K562 (cell line): ENCODE measurements around the gene WBP1. TPM values are rescaled to one million over a fixed set of nuclear protein-coding genes. Genes with fewer than 3 reads are reported as not detected.

Experiments used
- ARID1B ChIP-seq: fragments of 450-650 bp; IDR thresholded peaks from 2 replicates; pipeline ENCODE4 v1.6.1; 2016; ENCODE audit warnings: antibody characterized with exemption, mild to moderate bottlenecking, inconsistent platforms
- ATF1 ChIP-seq, 2 experiments: fragments of 450-650 bp in 1 of 2; IDR thresholded peaks; 2 replicates each; pipeline ENCODE4 v1.6.1; 2016; ENCODE audit warnings: missing compliant biosample characterization in 1 of 2, missing genetic modification characterization in 1 of 2
- CREBBP ChIP-seq: IDR thresholded peaks from one replicate; pipeline ENCODE4 v1.6.1; 2012; ENCODE audit warnings: low read depth, mild to moderate bottlenecking, control low read depth, inconsistent platforms, low read length
- EP400 ChIP-seq: fragments of 450-650 bp; IDR thresholded peaks from 2 replicates; pipeline ENCODE4 v1.6.1; 2017; ENCODE audit warnings: antibody characterized with exemption, mild to moderate bottlenecking, moderate library complexity
- PHF20 ChIP-seq: fragments of 450-650 bp; IDR thresholded peaks from 2 replicates; pipeline ENCODE4 v1.6.1; 2018; ENCODE audit not compliant: partially characterized antibody
- POLR3A ChIP-seq: IDR thresholded peaks from 2 replicates; pipeline ENCODE4 v1.6.1; 2011; ENCODE audit warnings: borderline replicate concordance, mild to moderate bottlenecking, moderate library complexity; ENCODE audit not compliant: insufficient read length, insufficient read depth; ENCODE audit errors: extremely low read depth
- SRSF3 ChIP-seq: fragments of 200-400 bp; formaldehyde crosslinking; IDR thresholded peaks from 2 replicates; pipeline ENCODE4 v1.6.1; 2016; ENCODE audit warnings: mild to moderate bottlenecking, low read length, moderate library complexity; ENCODE audit not compliant: insufficient read depth
- ZBTB8A ChIP-seq: fragments of 450-650 bp; IDR thresholded peaks from 2 replicates; pipeline ENCODE4 v1.6.1; 2018; ENCODE audit warnings: mild to moderate bottlenecking, moderate library complexity; ENCODE audit not compliant: partially characterized antibody
- ZFX ChIP-seq: sonication (generic); formaldehyde crosslinking; IDR thresholded peaks from 2 replicates; pipeline ENCODE4 v1.8.0; 2022; ENCODE audit warnings: mild to moderate bottlenecking, missing genetic modification reagents, moderate library complexity
- ZNF212 ChIP-seq: fragments of 450-650 bp; formaldehyde crosslinking; IDR thresholded peaks from 2 replicates; pipeline ENCODE4 v1.4.0; 2020; ENCODE audit warnings: mild to moderate bottlenecking
- polyA plus RNA-seq, 8 experiments: library from polyadenylated mRNA; depleted of rRNA in 4 of 8; stranded (reverse) in 5 of 8; unstranded in 3 of 8; fragments of >200 nt; fragmentation: Nextera tagmentation in 2 of 8; fragmentation: Illumina TruSeq in 1 of 8; extraction: Ambion mirVana in 2 of 8; extraction: Trizol in 1 of 8; gene quantifications; 2 replicates each; pipeline versions ENCODE4 v1.2.1 to v1.2.3, GENCODE V29; 2011 to 2014; ENCODE audit warnings: inconsistent platforms in 1 of 8, missing spikeins in 1 of 8
- total RNA-seq, 7 experiments: library from RNA; depleted of rRNA in 6 of 7; stranded (reverse); fragments of >200 nt in 6 of 7; fragmentation: Illumina TruSeq in 2 of 7; extraction: Trizol in 2 of 7; gene quantifications; 2 replicates each; pipeline versions ENCODE4 v1.2.1 to v1.2.3, GENCODE V29; 2011 to 2021; ENCODE audit warnings: low replicate concordance in 1 of 7
- TF ChIP-seq, protein P1 (sequence below): fragments of 250-450 bp; sonication (Bioruptor Pico); IDR thresholded peaks from 2 replicates; pipeline ENCODE4 v1.4.0; 2020
- TF ChIP-seq, protein P2 (sequence below): fragments of 450-650 bp; conservative IDR thresholded peaks from 2 replicates; pipeline ENCODE4 v1.6.1; 2016; ENCODE audit warnings: missing genetic modification characterization, low read depth, mild to moderate bottlenecking, control low read depth, missing compliant biosample characterization
- TF ChIP-seq, protein P3 (sequence below): fragments of 450-650 bp; IDR thresholded peaks from 2 replicates; pipeline ENCODE4 v1.6.1; 2017; ENCODE audit warnings: mild to moderate bottlenecking, moderate library complexity
- TF ChIP-seq, protein P4 (sequence below): fragments of 250-450 bp; sonication (Bioruptor Pico); IDR thresholded peaks from 2 replicates; pipeline ENCODE4 v1.4.0; 2020; ENCODE audit warnings: mild to moderate bottlenecking, moderate library complexity

WBP1 gene
- total and polyA plus RNA-seq, 9 of the 15 experiments (the other 6 are each of a cell fraction or from before 2014, with no cell fraction given): 1.9 to 27.7 (median 14.2) TPM

DNA sequence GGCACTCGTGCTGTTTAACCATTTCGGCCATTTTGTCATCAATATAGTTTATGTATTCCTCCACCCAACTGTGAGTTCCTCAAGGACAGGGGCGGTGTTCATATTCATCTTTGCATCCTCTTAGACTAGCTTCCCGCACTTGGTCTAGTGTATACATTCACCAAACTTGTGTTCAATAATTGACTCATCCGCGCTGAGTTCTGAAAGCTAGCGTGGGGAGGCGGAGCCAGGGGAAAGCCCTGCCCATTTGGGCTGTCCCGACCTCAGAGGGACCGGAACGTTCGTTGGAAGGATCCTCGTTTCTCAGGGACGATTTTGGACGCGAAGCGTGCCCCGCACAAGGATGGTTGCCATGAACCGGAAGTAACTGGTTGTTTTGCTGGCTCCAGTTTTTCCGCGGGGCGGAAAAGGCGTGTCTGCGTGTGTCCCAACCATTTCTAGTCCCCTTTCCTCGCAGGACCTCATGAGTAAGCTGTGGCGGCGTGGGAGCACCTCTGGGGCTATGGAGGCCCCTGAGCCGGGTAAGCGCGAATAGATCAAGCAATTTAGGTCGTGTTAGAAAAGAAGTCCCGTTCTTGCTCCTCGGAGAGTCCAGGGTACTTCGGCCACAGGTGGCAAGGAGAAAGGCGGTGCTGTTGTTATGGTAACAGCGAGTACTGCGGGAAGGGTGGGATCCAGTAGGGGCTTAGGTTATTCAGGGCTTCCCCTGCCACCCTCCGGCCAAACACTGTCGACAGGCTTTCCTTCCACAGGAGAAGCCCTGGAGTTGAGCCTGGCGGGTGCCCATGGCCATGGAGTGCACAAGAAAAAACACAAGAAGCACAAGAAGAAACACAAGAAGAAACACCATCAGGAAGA is 3.4 kb upstream of the WBP1 start, which contains the start of gene INO80B (continued):
- TF ChIP-seq, protein P1, sequence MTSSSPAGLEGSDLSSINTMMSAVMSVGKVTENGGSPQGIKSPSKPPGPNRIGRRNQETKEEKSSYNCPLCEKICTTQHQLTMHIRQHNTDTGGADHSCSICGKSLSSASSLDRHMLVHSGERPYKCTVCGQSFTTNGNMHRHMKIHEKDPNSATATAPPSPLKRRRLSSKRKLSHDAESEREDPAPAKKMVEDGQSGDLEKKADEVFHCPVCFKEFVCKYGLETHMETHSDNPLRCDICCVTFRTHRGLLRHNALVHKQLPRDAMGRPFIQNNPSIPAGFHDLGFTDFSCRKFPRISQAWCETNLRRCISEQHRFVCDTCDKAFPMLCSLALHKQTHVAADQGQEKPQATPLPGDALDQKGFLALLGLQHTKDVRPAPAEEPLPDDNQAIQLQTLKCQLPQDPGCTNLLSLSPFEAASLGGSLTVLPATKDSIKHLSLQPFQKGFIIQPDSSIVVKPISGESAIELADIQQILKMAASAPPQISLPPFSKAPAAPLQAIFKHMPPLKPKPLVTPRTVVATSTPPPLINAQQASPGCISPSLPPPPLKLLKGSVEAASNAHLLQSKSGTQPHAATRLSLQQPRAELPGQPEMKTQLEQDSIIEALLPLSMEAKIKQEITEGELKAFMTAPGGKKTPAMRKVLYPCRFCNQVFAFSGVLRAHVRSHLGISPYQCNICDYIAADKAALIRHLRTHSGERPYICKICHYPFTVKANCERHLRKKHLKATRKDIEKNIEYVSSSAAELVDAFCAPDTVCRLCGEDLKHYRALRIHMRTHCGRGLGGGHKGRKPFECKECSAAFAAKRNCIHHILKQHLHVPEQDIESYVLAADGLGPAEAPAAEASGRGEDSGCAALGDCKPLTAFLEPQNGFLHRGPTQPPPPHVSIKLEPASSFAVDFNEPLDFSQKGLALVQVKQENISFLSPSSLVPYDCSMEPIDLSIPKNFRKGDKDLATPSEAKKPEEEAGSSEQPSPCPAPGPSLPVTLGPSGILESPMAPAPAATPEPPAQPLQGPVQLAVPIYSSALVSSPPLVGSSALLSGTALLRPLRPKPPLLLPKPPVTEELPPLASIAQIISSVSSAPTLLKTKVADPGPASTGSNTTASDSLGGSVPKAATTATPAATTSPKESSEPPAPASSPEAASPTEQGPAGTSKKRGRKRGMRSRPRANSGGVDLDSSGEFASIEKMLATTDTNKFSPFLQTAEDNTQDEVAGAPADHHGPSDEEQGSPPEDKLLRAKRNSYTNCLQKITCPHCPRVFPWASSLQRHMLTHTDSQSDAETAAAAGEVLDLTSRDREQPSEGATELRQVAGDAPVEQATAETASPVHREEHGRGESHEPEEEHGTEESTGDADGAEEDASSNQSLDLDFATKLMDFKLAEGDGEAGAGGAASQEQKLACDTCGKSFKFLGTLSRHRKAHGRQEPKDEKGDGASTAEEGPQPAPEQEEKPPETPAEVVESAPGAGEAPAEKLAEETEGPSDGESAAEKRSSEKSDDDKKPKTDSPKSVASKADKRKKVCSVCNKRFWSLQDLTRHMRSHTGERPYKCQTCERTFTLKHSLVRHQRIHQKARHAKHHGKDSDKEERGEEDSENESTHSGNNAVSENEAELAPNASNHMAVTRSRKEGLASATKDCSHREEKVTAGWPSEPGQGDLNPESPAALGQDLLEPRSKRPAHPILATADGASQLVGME: 0 out of 2 replicates have a peak, but pooled peaks have one; percentile 26
- TF ChIP-seq, protein P2, sequence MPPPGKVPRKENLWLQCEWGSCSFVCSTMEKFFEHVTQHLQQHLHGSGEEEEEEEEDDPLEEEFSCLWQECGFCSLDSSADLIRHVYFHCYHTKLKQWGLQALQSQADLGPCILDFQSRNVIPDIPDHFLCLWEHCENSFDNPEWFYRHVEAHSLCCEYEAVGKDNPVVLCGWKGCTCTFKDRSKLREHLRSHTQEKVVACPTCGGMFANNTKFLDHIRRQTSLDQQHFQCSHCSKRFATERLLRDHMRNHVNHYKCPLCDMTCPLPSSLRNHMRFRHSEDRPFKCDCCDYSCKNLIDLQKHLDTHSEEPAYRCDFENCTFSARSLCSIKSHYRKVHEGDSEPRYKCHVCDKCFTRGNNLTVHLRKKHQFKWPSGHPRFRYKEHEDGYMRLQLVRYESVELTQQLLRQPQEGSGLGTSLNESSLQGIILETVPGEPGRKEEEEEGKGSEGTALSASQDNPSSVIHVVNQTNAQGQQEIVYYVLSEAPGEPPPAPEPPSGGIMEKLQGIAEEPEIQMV: no peak
- TF ChIP-seq ZBTB8A: no peak
- no peak for TF ChIP-seq ATF1 (CRISPR knock-in tag; IDR thresholded peaks at IDR 0.05)
- peak; percentile 85 for TF ChIP-seq ATF1 (tag; IDR thresholded peaks at IDR 0.05)
- no peak; the same call in 1 of the 2 replicates for TF ChIP-seq ZFX (CRISPR knock-in tag)
- no peak for TF ChIP-seq ARID1B
- TF ChIP-seq PHF20: peak; percentile 90
- no peak for TF ChIP-seq CREBBP
- TF ChIP-seq POLR3A: no peak
- peak; percentile 86 for TF ChIP-seq EP400
- TF ChIP-seq, protein P3, sequence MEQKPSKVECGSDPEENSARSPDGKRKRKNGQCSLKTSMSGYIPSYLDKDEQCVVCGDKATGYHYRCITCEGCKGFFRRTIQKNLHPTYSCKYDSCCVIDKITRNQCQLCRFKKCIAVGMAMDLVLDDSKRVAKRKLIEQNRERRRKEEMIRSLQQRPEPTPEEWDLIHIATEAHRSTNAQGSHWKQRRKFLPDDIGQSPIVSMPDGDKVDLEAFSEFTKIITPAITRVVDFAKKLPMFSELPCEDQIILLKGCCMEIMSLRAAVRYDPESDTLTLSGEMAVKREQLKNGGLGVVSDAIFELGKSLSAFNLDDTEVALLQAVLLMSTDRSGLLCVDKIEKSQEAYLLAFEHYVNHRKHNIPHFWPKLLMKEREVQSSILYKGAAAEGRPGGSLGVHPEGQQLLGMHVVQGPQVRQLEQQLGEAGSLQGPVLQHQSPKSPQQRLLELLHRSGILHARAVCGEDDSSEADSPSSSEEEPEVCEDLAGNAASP: no peak
- no peak for TF ChIP-seq ZNF212
- no peak for TF ChIP-seq SRSF3
- TF ChIP-seq, protein P4, sequence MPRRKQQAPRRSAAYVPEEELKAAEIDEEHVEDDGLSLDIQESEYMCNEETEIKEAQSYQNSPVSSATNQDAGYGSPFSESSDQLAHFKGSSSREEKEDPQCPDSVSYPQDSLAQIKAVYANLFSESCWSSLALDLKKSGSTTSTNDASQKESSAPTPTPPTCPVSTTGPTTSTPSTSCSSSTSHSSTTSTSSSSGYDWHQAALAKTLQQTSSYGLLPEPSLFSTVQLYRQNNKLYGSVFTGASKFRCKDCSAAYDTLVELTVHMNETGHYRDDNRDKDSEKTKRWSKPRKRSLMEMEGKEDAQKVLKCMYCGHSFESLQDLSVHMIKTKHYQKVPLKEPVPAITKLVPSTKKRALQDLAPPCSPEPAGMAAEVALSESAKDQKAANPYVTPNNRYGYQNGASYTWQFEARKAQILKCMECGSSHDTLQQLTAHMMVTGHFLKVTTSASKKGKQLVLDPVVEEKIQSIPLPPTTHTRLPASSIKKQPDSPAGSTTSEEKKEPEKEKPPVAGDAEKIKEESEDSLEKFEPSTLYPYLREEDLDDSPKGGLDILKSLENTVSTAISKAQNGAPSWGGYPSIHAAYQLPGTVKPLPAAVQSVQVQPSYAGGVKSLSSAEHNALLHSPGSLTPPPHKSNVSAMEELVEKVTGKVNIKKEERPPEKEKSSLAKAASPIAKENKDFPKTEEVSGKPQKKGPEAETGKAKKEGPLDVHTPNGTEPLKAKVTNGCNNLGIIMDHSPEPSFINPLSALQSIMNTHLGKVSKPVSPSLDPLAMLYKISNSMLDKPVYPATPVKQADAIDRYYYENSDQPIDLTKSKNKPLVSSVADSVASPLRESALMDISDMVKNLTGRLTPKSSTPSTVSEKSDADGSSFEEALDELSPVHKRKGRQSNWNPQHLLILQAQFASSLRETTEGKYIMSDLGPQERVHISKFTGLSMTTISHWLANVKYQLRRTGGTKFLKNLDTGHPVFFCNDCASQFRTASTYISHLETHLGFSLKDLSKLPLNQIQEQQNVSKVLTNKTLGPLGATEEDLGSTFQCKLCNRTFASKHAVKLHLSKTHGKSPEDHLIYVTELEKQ (CRISPR knock-in tag): no peak
